HL-60 (cell line): Measurements from ENCODE around the gene BNIP5.

ENCODE experiments used
- CTCF ChIP-seq: IDR thresholded peaks from one replicate; pipeline ENCODE4 v1.5.1; 2011; ENCODE audit warnings: low read length, control low read depth, inconsistent platforms; ENCODE audit not compliant: insufficient read depth
- GABPA ChIP-seq: IDR thresholded peaks from 2 replicates; pipeline ENCODE4 v1.6.1; 2012; ENCODE audit warnings: low read depth
- POLR2AphosphoS5 ChIP-seq: IDR thresholded peaks from 2 replicates; pipeline ENCODE4 v1.6.1; 2012; ENCODE audit warnings: low read depth
- REST ChIP-seq: IDR thresholded peaks from 2 replicates; pipeline ENCODE4 v1.6.1; 2012; ENCODE audit warnings: low read depth; ENCODE audit not compliant: insufficient replicate concordance

- TF ChIP-seq POLR2AphosphoS5 (no peak), REST (no peak), CTCF (no peak), GABPA (no peak)
Measured at GRCh38 chr6:36326356-36326995, 10.2 kb downstream of the BNIP5 start.
